ENCODE results near the gene ERG.

The ERG gene

DNA sequence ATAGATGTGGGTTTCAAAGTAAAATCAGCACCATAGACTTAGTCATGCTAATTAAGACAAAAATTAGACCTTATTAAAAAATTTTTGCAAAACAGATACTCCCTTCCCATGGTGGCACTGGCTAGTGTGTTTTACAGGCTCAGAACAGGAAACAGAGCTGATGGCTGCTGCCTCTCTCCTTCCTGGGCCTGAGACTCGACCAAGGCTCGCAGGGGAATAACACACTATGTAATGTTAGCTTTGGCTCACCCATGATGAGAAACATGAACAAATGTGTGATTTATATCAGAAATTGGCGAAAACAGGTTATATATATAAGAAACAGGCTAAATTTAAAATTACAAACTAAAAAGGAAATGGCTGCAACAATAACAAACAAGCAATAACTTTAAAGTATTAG is 50.7 kb downstream of the ERG start:
- Histone ChIP-seq H3K36me3 (ENCODE audit: control insufficient read depth, low read depth, low read length) (no peaks in the 10 kb centered on the region), H3K9ac (ENCODE audit: low read length) (no peak overlapping the region), H3K4me3 (ENCODE audit: low read length) (no peak overlapping the region), H3K4me1 (ENCODE audit: control insufficient read depth, low read depth, low read length) (peaks cover 12% of the 10 kb centered on the region), H3K9me3 (ENCODE audit: control insufficient read depth, low read depth, low read length) (no peaks in the 10 kb centered on the region), H3K27ac (ENCODE audit: low read length) (no peak overlapping the region), H3K27me3 (ENCODE audit: control insufficient read depth, insufficient read depth, low read length) (peaks cover 78% of the 10 kb centered on the region)

DNA sequence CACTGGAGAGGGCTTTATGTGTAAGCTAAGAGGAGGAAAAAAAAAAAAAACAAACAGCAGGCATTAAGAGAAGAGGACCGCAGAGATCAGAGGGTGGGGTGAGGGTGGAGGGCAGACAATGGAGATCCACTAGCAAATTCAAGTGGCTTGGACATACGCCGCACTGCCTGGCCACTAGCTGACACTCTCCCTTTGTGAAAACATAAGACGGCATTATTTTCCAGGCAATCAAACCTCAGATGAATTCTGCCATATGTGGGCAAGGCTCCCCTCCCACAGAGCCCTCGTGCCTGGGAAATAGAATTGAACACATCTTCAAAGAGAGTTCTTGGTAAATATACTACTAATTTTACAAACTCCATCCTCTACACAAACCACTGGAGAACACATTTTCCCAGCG is 53.6 kb downstream of the ERG start:
- peaks cover 12% of the 10 kb centered on the region for H3K4me1 ChIP-seq (ENCODE audit: control insufficient read depth, low read depth, low read length)
- no peaks in the 10 kb centered on the region for H3K9me3 ChIP-seq (ENCODE audit: control insufficient read depth, low read depth, low read length)
- H3K36me3 ChIP-seq (ENCODE audit: control insufficient read depth, low read depth, low read length), result no peaks in the 10 kb centered on the region
- H3K4me3 ChIP-seq (ENCODE audit: low read length), result no peak overlapping the region
- peaks cover 53% of the 10 kb centered on the region for H3K27me3 ChIP-seq (ENCODE audit: control insufficient read depth, insufficient read depth, low read length)
- H3K9ac ChIP-seq (ENCODE audit: low read length), result no peak overlapping the region
- H3K27ac ChIP-seq (ENCODE audit: low read length), result no peak overlapping the region

- Histone ChIP-seq H3K4me3 (ENCODE audit: low read length) (no peak overlapping the region), H3K36me3 (ENCODE audit: control insufficient read depth, low read depth, low read length) (no peaks in the 10 kb centered on the region), H3K27me3 (ENCODE audit: control insufficient read depth, insufficient read depth, low read length) (peaks cover 40% of the 10 kb centered on the region), H3K9ac (ENCODE audit: low read length) (no peak overlapping the region), H3K9me3 (ENCODE audit: control insufficient read depth, low read depth, low read length) (no peaks in the 10 kb centered on the region), H3K27ac (ENCODE audit: low read length) (no peak overlapping the region), H3K4me1 (ENCODE audit: control insufficient read depth, low read depth, low read length) (peaks cover 2% of the 10 kb centered on the region)
These were observed 55.2 kb downstream of the ERG start for GRCh38 chr21:38443110-38443509.

DNA sequence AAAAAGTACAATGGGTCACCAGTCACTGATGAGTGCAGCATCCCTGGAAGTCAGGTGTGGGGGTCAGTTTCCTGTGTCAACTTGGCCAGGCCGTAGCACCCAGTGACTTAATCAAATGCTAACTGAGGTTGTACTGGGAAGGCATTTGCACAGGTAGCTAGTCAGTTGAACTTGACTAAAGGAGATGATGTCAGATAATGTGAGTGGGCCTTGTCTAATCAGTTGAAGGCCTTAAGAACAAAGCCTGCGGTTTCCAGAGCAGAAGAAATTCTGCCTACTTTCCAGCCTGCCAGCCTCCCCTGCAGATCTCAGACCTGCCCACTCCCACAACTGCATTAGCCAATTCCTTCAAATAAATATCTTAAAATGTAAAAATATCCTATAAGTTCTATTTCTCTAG is 57.1 kb downstream of the ERG start:
- Histone ChIP-seq H3K9me3 (ENCODE audit: control insufficient read depth, low read depth, low read length) (no peaks in the 10 kb centered on the region), H3K36me3 (ENCODE audit: control insufficient read depth, low read depth, low read length) (no peaks in the 10 kb centered on the region), H3K9ac (ENCODE audit: low read length) (no peak overlapping the region), H3K27ac (ENCODE audit: low read length) (no peak overlapping the region), H3K4me1 (ENCODE audit: control insufficient read depth, low read depth, low read length) (no peaks in the 10 kb centered on the region), H3K4me3 (ENCODE audit: low read length) (no peak overlapping the region), H3K27me3 (ENCODE audit: control insufficient read depth, insufficient read depth, low read length) (peaks cover 20% of the 10 kb centered on the region)

GRCh38 chr21:38440746-38441145 is 57.5 kb downstream of the ERG start:
- Histone ChIP-seq H3K27ac (ENCODE audit: low read length) (no peak overlapping the region), H3K9me3 (ENCODE audit: control insufficient read depth, low read depth, low read length) (no peaks in the 10 kb centered on the region), H3K4me3 (ENCODE audit: low read length) (no peak overlapping the region), H3K27me3 (ENCODE audit: control insufficient read depth, insufficient read depth, low read length) (peaks cover 16% of the 10 kb centered on the region), H3K36me3 (ENCODE audit: control insufficient read depth, low read depth, low read length) (no peaks in the 10 kb centered on the region), H3K4me1 (ENCODE audit: control insufficient read depth, low read depth, low read length) (no peaks in the 10 kb centered on the region), H3K9ac (ENCODE audit: low read length) (no peak overlapping the region)

- H3K27ac ChIP-seq (ENCODE audit: low read length), result no peak overlapping the region
- H3K4me1 ChIP-seq (ENCODE audit: control insufficient read depth, low read depth, low read length), result no peaks in the 10 kb centered on the region
- H3K4me3 ChIP-seq (ENCODE audit: low read length), result no peak overlapping the region
- no peak overlapping the region for H3K9ac ChIP-seq (ENCODE audit: low read length)
- no peaks in the 10 kb centered on the region for H3K9me3 ChIP-seq (ENCODE audit: control insufficient read depth, low read depth, low read length)
- no peaks in the 10 kb centered on the region for H3K36me3 ChIP-seq (ENCODE audit: control insufficient read depth, low read depth, low read length)
- H3K27me3 ChIP-seq (ENCODE audit: control insufficient read depth, insufficient read depth, low read length), result peaks cover 8% of the 10 kb centered on the region
These were observed 58.3 kb downstream of the ERG start for GRCh38 chr21:38439957-38440356.

GRCh38 chr21:38439426-38439825 is 58.9 kb downstream of the ERG start:
- no peaks in the 10 kb centered on the region for H3K4me1 ChIP-seq (ENCODE audit: control insufficient read depth, low read depth, low read length)
- no peak overlapping the region for H3K4me3 ChIP-seq (ENCODE audit: low read length)
- no peaks in the 10 kb centered on the region for H3K9me3 ChIP-seq (ENCODE audit: control insufficient read depth, low read depth, low read length)
- no peak overlapping the region for H3K27ac ChIP-seq (ENCODE audit: low read length)
- H3K9ac ChIP-seq (ENCODE audit: low read length), result no peak overlapping the region
- H3K36me3 ChIP-seq (ENCODE audit: control insufficient read depth, low read depth, low read length), result no peaks in the 10 kb centered on the region
- H3K27me3 ChIP-seq (ENCODE audit: control insufficient read depth, insufficient read depth, low read length), result peaks cover 3% of the 10 kb centered on the region

GRCh38 chr21:38438462-38438893 is 59.8 kb downstream of the ERG start:
- Histone ChIP-seq H3K4me1 (ENCODE audit: control insufficient read depth, low read depth, low read length) (no peaks in the 10 kb centered on the region), H3K9me3 (ENCODE audit: control insufficient read depth, low read depth, low read length) (no peaks in the 10 kb centered on the region), H3K27me3 (ENCODE audit: control insufficient read depth, insufficient read depth, low read length) (no peaks in the 10 kb centered on the region), H3K4me3 (ENCODE audit: low read length) (no peak overlapping the region), H3K27ac (ENCODE audit: low read length) (no peak overlapping the region), H3K36me3 (ENCODE audit: control insufficient read depth, low read depth, low read length) (no peaks in the 10 kb centered on the region), H3K9ac (ENCODE audit: low read length) (no peak overlapping the region)

DNA sequence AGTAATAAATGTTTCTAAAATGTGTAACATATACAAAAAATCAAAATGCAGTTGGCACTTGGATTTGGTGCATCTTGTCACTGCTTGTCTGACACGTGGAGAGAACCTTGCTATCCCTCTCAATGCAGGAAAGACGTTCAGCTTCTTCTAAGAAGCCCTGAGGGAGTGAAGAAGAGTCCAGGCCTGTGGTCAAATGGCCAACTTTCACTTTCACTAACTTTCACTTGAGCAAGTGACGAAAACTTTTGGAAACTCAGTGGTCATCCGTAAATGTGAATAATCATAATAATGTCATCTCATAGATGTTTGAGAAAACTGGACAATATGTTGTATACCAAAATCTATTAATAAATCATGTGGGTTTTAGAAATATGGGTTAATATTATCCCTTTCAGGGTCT is 61.9 kb downstream of the ERG start:
- Histone ChIP-seq H3K36me3 (ENCODE audit: control insufficient read depth, low read depth, low read length) (no peaks in the 10 kb centered on the region), H3K4me1 (ENCODE audit: control insufficient read depth, low read depth, low read length) (no peaks in the 10 kb centered on the region), H3K9me3 (ENCODE audit: control insufficient read depth, low read depth, low read length) (no peaks in the 10 kb centered on the region), H3K4me3 (ENCODE audit: low read length) (no peak overlapping the region), H3K27ac (ENCODE audit: low read length) (no peak overlapping the region), H3K27me3 (ENCODE audit: control insufficient read depth, insufficient read depth, low read length) (no peaks in the 10 kb centered on the region), H3K9ac (ENCODE audit: low read length) (no peak overlapping the region)

DNA sequence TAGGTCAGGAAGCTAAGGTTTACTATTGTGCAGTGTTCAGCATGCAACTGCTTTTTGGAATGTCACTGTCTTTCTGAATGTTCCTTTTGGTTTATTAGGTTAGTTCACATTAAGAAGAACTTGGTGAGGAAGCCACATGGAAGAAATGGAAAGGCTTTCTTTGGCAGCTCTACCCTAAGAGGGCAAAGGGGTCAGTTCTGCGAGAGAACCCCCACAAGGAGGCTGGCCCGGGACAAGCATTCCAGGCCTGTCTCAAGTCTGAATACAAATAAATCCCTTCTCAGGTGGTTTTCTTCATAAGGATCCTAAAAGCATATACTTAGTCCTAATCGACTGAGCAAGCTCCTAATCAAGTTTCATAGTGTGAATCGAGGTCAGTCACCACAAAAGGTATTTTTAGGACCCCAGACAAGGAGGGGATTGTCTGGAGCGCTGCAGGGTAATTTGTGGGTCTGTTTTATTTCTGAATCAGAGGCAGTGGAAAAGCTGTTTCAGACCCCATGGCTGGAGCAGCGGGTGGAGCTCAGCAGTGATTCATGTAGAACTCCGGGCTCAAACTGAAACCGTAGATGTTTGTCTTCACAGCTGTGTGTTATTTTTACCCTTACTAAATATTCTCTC is 63.3 kb downstream of the ERG start:
- Histone ChIP-seq H3K9me3 (ENCODE audit: control insufficient read depth, low read depth, low read length) (no peaks in the 10 kb centered on the region), H3K9ac (ENCODE audit: low read length) (no peak overlapping the region), H3K27me3 (ENCODE audit: control insufficient read depth, insufficient read depth, low read length) (no peaks in the 10 kb centered on the region), H3K4me1 (ENCODE audit: control insufficient read depth, low read depth, low read length) (no peaks in the 10 kb centered on the region), H3K27ac (ENCODE audit: low read length) (no peak overlapping the region), H3K36me3 (ENCODE audit: control insufficient read depth, low read depth, low read length) (no peaks in the 10 kb centered on the region), H3K4me3 (ENCODE audit: low read length) (no peak overlapping the region)

GRCh38 chr21:38433471-38433870 is 64.8 kb downstream of the ERG start:
- Histone ChIP-seq H3K36me3 (ENCODE audit: control insufficient read depth, low read depth, low read length) (no peaks in the 10 kb centered on the region), H3K4me1 (ENCODE audit: control insufficient read depth, low read depth, low read length) (no peaks in the 10 kb centered on the region), H3K9ac (ENCODE audit: low read length) (no peak overlapping the region)

DNA sequence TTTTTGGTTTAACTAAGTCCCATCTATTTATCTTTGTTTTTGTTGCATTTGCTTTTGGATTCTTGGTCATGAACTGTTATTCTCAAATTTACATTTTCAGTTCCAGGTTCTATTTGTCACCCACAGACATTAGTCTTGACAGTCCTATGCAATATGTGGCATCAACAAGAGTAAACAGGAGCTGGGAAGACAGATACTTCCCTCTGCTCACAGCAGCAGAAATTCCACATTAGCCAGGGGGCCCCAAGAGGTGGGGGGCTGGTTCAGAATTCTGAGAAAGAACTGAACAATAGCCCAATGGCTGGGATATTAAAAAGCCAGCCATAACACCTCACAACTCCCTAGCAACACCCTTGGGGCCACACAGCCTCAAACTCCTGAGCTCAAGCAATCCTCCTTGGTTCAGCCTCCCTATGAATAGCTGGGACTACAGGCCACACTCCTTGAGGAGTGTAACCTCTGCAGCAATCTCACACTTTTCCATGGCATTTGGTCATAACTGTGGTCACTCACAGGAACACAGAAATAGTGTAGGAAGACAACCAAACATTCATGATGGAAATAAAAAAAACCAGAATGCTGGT is 67.8 kb downstream of the ERG start:
- Histone ChIP-seq H3K27ac (ENCODE audit: low read length) (no peak overlapping the region), H3K4me1 (ENCODE audit: control insufficient read depth, low read depth, low read length) (no peaks in the 10 kb centered on the region), H3K9ac (ENCODE audit: low read length) (no peak overlapping the region), H3K27me3 (ENCODE audit: control insufficient read depth, insufficient read depth, low read length) (no peaks in the 10 kb centered on the region), H3K36me3 (ENCODE audit: control insufficient read depth, low read depth, low read length) (no peaks in the 10 kb centered on the region), H3K9me3 (ENCODE audit: control insufficient read depth, low read depth, low read length) (no peaks in the 10 kb centered on the region), H3K4me3 (ENCODE audit: low read length) (no peak overlapping the region)

More at GRCh38 chr21:38433471-38433870, 64.8 kb downstream of the ERG start:
- no peaks in the 10 kb centered on the region for H3K9me3 ChIP-seq (ENCODE audit: control insufficient read depth, low read depth, low read length)
- H3K4me3 ChIP-seq (ENCODE audit: low read length), result no peak overlapping the region
- no peak overlapping the region for H3K27ac ChIP-seq (ENCODE audit: low read length)
- H3K27me3 ChIP-seq (ENCODE audit: control insufficient read depth, insufficient read depth, low read length), result no peaks in the 10 kb centered on the region

Data from iPS-18a (cell line).